K562 (cell line): ENCODE measurements around the gene ZNF814. TPM values are rescaled to one million over a fixed set of nuclear protein-coding genes. Genes with fewer than 3 reads are reported as not detected.
"Not testable (repeated sequence)": the region's sequence is repeated elsewhere in the genome, so short reads cannot be mapped to it uniquely, and the experiment has no call there.

Source experiments
- CREB1 ChIP-seq, 2 experiments: sonication (generic) in 1 of 2; formaldehyde crosslinking in 1 of 2; IDR thresholded peaks; 2 replicates each; pipeline versions ENCODE4 v1.6.1 to v1.8.0; 2012 to 2022; ENCODE audit warnings: inconsistent platforms in 1 of 2, mild to moderate bottlenecking in 1 of 2, missing genetic modification reagents in 1 of 2, moderate library complexity in 1 of 2
- FOXK2 ChIP-seq, 2 experiments: fragments of 450-650 bp; IDR thresholded peaks in 1 of 2; conservative IDR thresholded peaks in 1 of 2; 2 replicates each; pipeline ENCODE4 v1.6.1; 2016; ENCODE audit warnings: low read depth in 2 of 2, mild to moderate bottlenecking in 1 of 2
- GABPB1 ChIP-seq: sonication (generic); formaldehyde crosslinking; IDR thresholded peaks from 2 replicates; pipeline ENCODE4 v1.8.0; 2022; ENCODE audit warnings: mild to moderate bottlenecking, missing genetic modification reagents
- KDM5B ChIP-seq: fragments of 200-600 bp; sonication (generic); IDR thresholded peaks from 2 replicates; pipeline ENCODE4 v1.6.1; 2012; ENCODE audit warnings: low read depth, mild to moderate bottlenecking, moderate library complexity, low read length, control low read depth, inconsistent platforms; ENCODE audit not compliant: insufficient replicate concordance
- POLR2B ChIP-seq: fragments of 450-650 bp; IDR thresholded peaks from 2 replicates; pipeline ENCODE4 v1.6.1; 2018; ENCODE audit warnings: low read depth; ENCODE audit not compliant: partially characterized antibody
- REST ChIP-seq, 2 experiments: fragments of 450-650 bp; formaldehyde crosslinking in 1 of 2; IDR thresholded peaks; 2 replicates each; pipeline versions ENCODE4 v1.4.0 to v1.6.1; 2014 to 2020; ENCODE audit warnings: mild to moderate bottlenecking in 2 of 2, borderline replicate concordance in 1 of 2, low read depth in 1 of 2
- SAP30 ChIP-seq: fragments of 200-600 bp; sonication (generic); IDR thresholded peaks from 2 replicates; pipeline ENCODE4 v1.6.1; 2012; ENCODE audit warnings: borderline replicate concordance, low read depth, mild to moderate bottlenecking, moderate library complexity, low read length, control low read depth, inconsistent platforms; ENCODE audit not compliant: insufficient read depth, poor library complexity, severe bottlenecking
- SP1 ChIP-seq: sonication (generic); formaldehyde crosslinking; IDR thresholded peaks from 2 replicates; pipeline ENCODE4 v1.8.1; 2022; ENCODE audit warnings: mild to moderate bottlenecking, missing genetic modification reagents
- TAF1 ChIP-seq: IDR thresholded peaks from 2 replicates; pipeline ENCODE4 v1.6.1; 2011; ENCODE audit warnings: mild to moderate bottlenecking, low read length, moderate library complexity; ENCODE audit not compliant: insufficient read depth, control insufficient read depth, severe bottlenecking; ENCODE audit errors: extremely low read depth
- USF1 ChIP-seq: sonication (generic); formaldehyde crosslinking; IDR thresholded peaks from 2 replicates; pipeline ENCODE4 v1.9.0; 2022; ENCODE audit warnings: mild to moderate bottlenecking, missing genetic modification reagents
- ZFX ChIP-seq: sonication (generic); formaldehyde crosslinking; IDR thresholded peaks from 2 replicates; pipeline ENCODE4 v1.8.0; 2022; ENCODE audit warnings: mild to moderate bottlenecking, missing genetic modification reagents, moderate library complexity
- polyA plus RNA-seq, 8 experiments: library from polyadenylated mRNA; depleted of rRNA in 4 of 8; stranded (reverse) in 5 of 8; unstranded in 3 of 8; fragments of >200 nt; fragmentation: Nextera tagmentation in 2 of 8; fragmentation: Illumina TruSeq in 1 of 8; extraction: Ambion mirVana in 2 of 8; extraction: Trizol in 1 of 8; gene quantifications; 2 replicates each; pipeline versions ENCODE4 v1.2.1 to v1.2.3, GENCODE V29; 2011 to 2014; ENCODE audit warnings: inconsistent platforms in 1 of 8, missing spikeins in 1 of 8
- total RNA-seq, 7 experiments: library from RNA; depleted of rRNA in 6 of 7; stranded (reverse); fragments of >200 nt in 6 of 7; fragmentation: Illumina TruSeq in 2 of 7; extraction: Trizol in 2 of 7; gene quantifications; 2 replicates each; pipeline versions ENCODE4 v1.2.1 to v1.2.3, GENCODE V29; 2011 to 2021; ENCODE audit warnings: low replicate concordance in 1 of 7
- TF ChIP-seq, protein P1 (sequence below): fragments of 250-450 bp; sonication (Bioruptor Pico); IDR thresholded peaks from 2 replicates; pipeline ENCODE4 v1.8.0; 2021; ENCODE audit warnings: borderline replicate concordance, mild to moderate bottlenecking, moderate library complexity; ENCODE audit not compliant: poor library complexity, severe bottlenecking
- TF ChIP-seq, protein P2 (sequence below): fragments of 450-650 bp; IDR thresholded peaks from 2 replicates; pipeline ENCODE4 v1.6.1; 2016

The ZNF814 gene
- total and polyA plus RNA-seq, 9 of the 15 experiments (the other 6 are each of a cell fraction or from before 2014, with no cell fraction given) = 0.42 to 3.5 (median 1.9) TPM

DNA sequence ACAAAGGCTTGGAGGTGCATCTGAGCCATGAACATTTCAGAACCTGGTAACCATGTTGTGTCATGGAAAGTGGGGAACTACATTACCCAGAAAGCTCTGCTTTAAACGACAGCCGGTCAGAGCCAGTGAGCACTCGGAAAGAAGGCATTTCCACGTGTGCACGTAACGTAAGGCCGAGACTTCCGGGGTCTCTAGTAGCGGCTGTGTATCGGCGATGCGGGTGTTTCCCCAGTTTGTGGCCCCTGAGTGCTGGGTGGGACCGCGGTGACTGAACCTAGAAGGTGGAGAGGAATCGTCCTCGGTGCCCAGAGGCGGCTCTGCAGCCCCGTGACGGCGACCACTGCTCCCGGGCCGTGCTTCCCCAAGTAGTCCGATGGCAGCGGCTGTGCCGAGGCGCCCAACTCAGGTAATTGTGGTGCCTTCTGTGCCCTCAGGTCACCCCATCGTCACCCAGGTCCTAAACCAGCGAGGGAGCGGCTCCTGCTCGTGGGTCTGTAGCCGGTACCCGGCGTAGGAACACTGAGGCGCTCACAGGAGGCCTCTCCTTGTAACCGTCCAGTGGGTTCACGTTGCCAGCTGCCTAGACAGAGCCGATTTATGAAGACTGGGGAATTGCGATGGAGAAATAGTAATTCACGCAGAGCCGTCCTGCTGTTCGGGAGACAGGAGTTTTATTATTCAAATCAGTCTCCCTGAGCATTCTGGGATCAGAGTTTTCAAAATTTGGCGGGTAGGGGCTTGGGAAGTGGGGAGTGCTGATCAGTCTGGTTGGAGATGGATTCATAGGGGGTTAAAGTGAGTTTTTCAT is 39.0 kb downstream of the ZNF814 start, which contains the start of gene ZNF587 (continued):
- TF ChIP-seq TAF1 (peak; percentile 59), CREB1 (IDR thresholded peaks at IDR 0.05) (peak; percentile 42; the same call in 1 of the 2 replicates), CREB1 (CRISPR knock-in tag; IDR thresholded peaks at IDR 0.05) (peak; percentile 61), SP1 (CRISPR knock-in tag) (0 out of 2 replicates have a peak, but pooled peaks have one; percentile 23), ZFX (CRISPR knock-in tag) (peak; percentile 51; the same call in 1 of the 2 replicates), SAP30 (peak; percentile 53), REST (IDR thresholded peaks at IDR 0.05; ENCODE audit: borderline replicate concordance) (peak; percentile 94), FOXK2 (conservative IDR thresholded peaks at IDR 0.05 in 1 of 2, IDR thresholded peaks at IDR 0.05 in 1 of 2; ENCODE audit: low read depth in 2 of 2) (peak; percentile 49 to 81), POLR2B (peak; percentile 64), KDM5B (peak; percentile 62), USF1 (CRISPR knock-in tag) (peak; percentile 73), GABPB1 (CRISPR knock-in tag) (peak; percentile 78)
- TF ChIP-seq, protein P1, sequence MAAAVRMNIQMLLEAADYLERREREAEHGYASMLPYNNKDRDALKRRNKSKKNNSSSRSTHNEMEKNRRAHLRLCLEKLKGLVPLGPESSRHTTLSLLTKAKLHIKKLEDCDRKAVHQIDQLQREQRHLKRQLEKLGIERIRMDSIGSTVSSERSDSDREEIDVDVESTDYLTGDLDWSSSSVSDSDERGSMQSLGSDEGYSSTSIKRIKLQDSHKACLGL = peak; percentile 27
- TF ChIP-seq, protein P2, sequence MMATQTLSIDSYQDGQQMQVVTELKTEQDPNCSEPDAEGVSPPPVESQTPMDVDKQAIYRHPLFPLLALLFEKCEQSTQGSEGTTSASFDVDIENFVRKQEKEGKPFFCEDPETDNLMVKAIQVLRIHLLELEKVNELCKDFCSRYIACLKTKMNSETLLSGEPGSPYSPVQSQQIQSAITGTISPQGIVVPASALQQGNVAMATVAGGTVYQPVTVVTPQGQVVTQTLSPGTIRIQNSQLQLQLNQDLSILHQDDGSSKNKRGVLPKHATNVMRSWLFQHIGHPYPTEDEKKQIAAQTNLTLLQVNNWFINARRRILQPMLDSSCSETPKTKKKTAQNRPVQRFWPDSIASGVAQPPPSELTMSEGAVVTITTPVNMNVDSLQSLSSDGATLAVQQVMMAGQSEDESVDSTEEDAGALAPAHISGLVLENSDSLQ = peak; percentile 98
- TF ChIP-seq REST (CRISPR knock-in tag; IDR thresholded peaks at IDR 0.05; ENCODE audit: low read depth) = not testable (repeated sequence)
